SK-N-SH treated with all-trans-retinoic acid at 6 μM for 48 hours (cell line): ENCODE data around the gene IPO5.

Experiments used
- ATAC-seq: fragments of 200-7000 bp; cut with Tn5 transposase; 3 replicates; pipeline ENCODE4 v1.9.1; 2020; ENCODE audit warnings: mild to moderate bottlenecking, moderate library complexity
- BACH2 ChIP-seq: fragments of 250-450 bp; sonication (Bioruptor Pico); IDR thresholded peaks from 2 replicates; pipeline ENCODE4 v1.9.0; 2021; ENCODE audit warnings: mild to moderate bottlenecking, borderline replicate concordance
- CREB5 ChIP-seq: fragments of 250-450 bp; sonication (Bioruptor Pico); IDR thresholded peaks from 2 replicates; pipeline ENCODE4 v1.5.1; 2020; ENCODE audit warnings: low read depth, mild to moderate bottlenecking, moderate library complexity
- CSDC2 ChIP-seq: fragments of 250-450 bp; sonication (Bioruptor Pico); IDR thresholded peaks from 2 replicates; pipeline ENCODE4 v1.5.0; 2020; ENCODE audit warnings: mild to moderate bottlenecking, moderate library complexity
- CSRNP3 ChIP-seq: fragments of 250-450 bp; sonication (Bioruptor Pico); IDR thresholded peaks from 2 replicates; pipeline ENCODE4 v1.5.1; 2021; ENCODE audit warnings: mild to moderate bottlenecking, moderate library complexity
- ESRRG ChIP-seq: fragments of 250-450 bp; sonication (Bioruptor Pico); IDR thresholded peaks from 2 replicates; pipeline ENCODE4 v1.6.1; 2021; ENCODE audit warnings: mild to moderate bottlenecking
- GLIS3 ChIP-seq: fragments of 250-450 bp; sonication (Bioruptor Pico); IDR thresholded peaks from 2 replicates; pipeline ENCODE4 v1.5.0; 2020; ENCODE audit warnings: mild to moderate bottlenecking, moderate library complexity
- ISL1 ChIP-seq: fragments of 250-450 bp; sonication (Bioruptor Pico); IDR thresholded peaks from 2 replicates; pipeline ENCODE4 v2.1.2; 2022; ENCODE audit warnings: mild to moderate bottlenecking, moderate library complexity
- OSR1 ChIP-seq: fragments of 250-450 bp; sonication (Bioruptor Pico); IDR thresholded peaks from 2 replicates; pipeline ENCODE4 v1.8.0; 2022; ENCODE audit warnings: moderate library complexity, mild to moderate bottlenecking, inconsistent platforms
- POU6F1 ChIP-seq: fragments of 250-450 bp; sonication (Bioruptor Pico); IDR thresholded peaks from 2 replicates; pipeline ENCODE4 v1.8.0; 2021; ENCODE audit warnings: low read depth, mild to moderate bottlenecking, moderate library complexity, borderline replicate concordance
- PPARA ChIP-seq: fragments of 250-450 bp; sonication (Bioruptor Pico); IDR thresholded peaks from 2 replicates; pipeline ENCODE4 v1.5.0; 2020; ENCODE audit warnings: mild to moderate bottlenecking, borderline replicate concordance
- RARB ChIP-seq: fragments of 250-450 bp; sonication (Bioruptor Pico); IDR thresholded peaks from 2 replicates; pipeline ENCODE4 v1.8.0; 2021; ENCODE audit warnings: mild to moderate bottlenecking, moderate library complexity
- TCF4 ChIP-seq: fragments of 250-450 bp; sonication (Bioruptor Pico); IDR thresholded peaks from 2 replicates; pipeline ENCODE4 v1.8.0; 2021; ENCODE audit warnings: mild to moderate bottlenecking, moderate library complexity, borderline replicate concordance
- TOX ChIP-seq: fragments of 250-450 bp; sonication (Bioruptor Pico); IDR thresholded peaks from 2 replicates; pipeline ENCODE4 v1.8.0; 2021; ENCODE audit warnings: mild to moderate bottlenecking, moderate library complexity, borderline replicate concordance
- ZC3H10 ChIP-seq: fragments of 250-450 bp; sonication (Bioruptor Pico); IDR thresholded peaks from 2 replicates; pipeline ENCODE4 v1.5.1; 2021; ENCODE audit warnings: mild to moderate bottlenecking, moderate library complexity
- ZFP3 ChIP-seq: fragments of 250-450 bp; sonication (Bioruptor Pico); IDR thresholded peaks from 2 replicates; pipeline ENCODE4 v1.5.0; 2020; ENCODE audit warnings: mild to moderate bottlenecking, moderate library complexity
- ZFP30 ChIP-seq: fragments of 450-650 bp; formaldehyde crosslinking; IDR thresholded peaks from 2 replicates; pipeline ENCODE4 v1.5.0; 2022; ENCODE audit warnings: mild to moderate bottlenecking, moderate library complexity
- ZNF565 ChIP-seq: fragments of 450-650 bp; formaldehyde crosslinking; conservative IDR thresholded peaks from 2 replicates; pipeline ENCODE4 v1.5.0; 2020; ENCODE audit warnings: low read depth, mild to moderate bottlenecking, moderate library complexity
- ZNF70 ChIP-seq: fragments of 450-650 bp; formaldehyde crosslinking; IDR thresholded peaks from 2 replicates; pipeline ENCODE4 v1.5.0; 2020; ENCODE audit warnings: mild to moderate bottlenecking, moderate library complexity
- ZNF8 ChIP-seq: fragments of 450-650 bp; formaldehyde crosslinking; IDR thresholded peaks from 2 replicates; pipeline ENCODE4 v1.5.0; 2020; ENCODE audit warnings: mild to moderate bottlenecking, moderate library complexity

The IPO5 gene

DNA sequence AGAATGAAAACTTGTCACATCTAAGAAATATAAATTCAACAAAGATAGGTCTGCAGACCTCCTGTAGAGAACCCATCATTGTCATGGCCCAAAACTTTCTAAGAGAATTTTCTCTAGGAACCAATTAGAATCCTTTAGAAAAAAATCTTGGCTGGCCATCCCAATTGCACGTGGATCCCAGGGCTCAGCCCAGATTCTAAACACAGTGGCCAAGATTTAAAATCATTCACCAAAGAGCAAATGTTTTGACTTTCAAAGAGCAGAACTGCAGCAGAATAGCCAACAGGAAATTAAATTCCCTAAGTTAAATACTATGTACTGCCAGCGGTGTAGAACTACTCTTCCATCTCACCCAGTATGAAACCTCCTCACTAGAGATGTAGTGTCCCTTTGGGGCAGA is 21.3 kb downstream of the IPO5 start:
- TF ChIP-seq PPARA (no peak), BACH2 (CRISPR knock-in tag) (no peak), OSR1 (CRISPR knock-in tag) (no peak), ISL1 (CRISPR knock-in tag) (no peak), CSDC2 (no peak)
- no peak for ATAC-seq

GRCh38 chr13:97975280-97975847 is 21.9 kb downstream of the IPO5 start:
- ATAC-seq: no peak
- TF ChIP-seq ZFP3 (CRISPR knock-in tag) (no peak), RARB (CRISPR knock-in tag) (no peak), TCF4 (CRISPR knock-in tag) (no peak), CSDC2 (no peak), ZNF70 (no peak), ZNF8 (CRISPR knock-in tag) (no peak)
- TF ChIP-seq, all 23 proteins: peak for 0

- TF ChIP-seq ZFP3 (CRISPR knock-in tag): no peak
- 0 out of 2 replicates have a peak, but pooled peaks have one; percentile 41 for TF ChIP-seq CSDC2
- ATAC-seq: peak; percentile 91
These were observed 22.6 kb downstream of the IPO5 start for GRCh38 chr13:97975848-97976609.

DNA sequence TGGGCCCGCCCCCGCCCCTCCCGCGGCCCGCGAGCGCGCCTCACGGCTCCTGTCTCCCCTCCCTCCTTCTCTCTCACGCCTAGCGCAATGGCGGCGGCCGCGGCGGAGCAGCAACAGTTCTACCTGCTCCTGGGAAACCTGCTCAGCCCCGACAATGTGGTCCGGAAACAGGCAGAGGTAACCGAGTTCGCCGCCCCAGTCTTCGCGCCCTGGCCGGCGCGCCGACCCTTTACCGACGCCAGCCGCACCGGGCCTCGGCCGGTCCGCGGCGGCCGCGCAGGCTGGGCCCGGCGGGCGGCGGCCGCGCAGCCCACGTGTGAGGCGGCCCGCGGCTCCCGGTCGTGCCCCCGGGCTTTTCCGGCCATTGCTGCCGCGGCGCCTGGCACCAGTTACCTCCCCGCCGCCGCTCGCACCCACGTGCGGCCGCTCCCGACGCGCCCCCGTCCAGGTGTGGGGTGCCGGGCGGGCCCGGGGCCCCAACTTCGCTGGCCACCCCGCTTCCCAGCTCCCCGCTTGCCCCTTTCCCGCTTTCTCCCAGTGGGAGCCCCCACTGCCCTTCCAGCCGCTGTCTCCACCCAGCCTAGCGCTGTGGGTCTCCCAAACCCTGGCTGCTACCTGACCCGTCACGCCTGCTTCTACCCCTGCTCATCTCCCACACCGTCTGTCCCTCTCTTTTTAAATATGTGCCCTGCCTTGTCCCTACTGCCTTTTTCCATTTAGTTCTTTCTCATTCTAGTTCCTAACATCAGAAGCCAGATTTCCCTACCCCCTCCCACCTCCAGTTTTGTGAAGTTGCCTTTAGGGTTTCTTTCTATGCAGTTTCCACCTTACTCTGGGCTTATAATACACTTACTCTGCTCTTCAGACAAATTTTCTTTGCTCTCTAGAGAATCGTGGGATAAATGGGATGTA is 23.4 kb downstream of the IPO5 start:
- peak; percentile 27 for ATAC-seq
- TF ChIP-seq ESRRG (CRISPR knock-in tag) (no peak), GLIS3 (CRISPR knock-in tag) (no peak), ZNF70 (no peak), CSRNP3 (CRISPR knock-in tag) (no peak), ZFP30 (CRISPR knock-in tag) (no peak)

DNA sequence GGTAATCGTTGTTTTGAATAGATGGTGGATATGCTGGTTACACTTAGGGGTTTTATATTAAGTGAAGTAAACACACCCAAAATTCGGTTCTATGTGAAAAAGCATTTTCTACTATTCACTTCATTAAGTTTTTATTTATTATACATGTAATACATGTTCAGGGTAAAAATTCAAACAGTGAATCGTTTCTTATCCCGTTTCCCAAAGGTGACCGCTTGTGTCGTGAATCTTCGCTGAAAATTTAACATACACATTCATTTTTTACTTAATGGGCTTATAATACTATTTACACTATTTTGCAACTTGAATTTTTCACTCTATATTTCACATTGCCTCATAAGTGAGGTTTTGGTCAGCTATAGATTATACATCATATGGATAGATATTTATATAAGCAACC is 24.5 kb downstream of the IPO5 start:
- no peak for ATAC-seq
- TF ChIP-seq ZNF565: no peak
- TF ChIP-seq ZC3H10 (CRISPR knock-in tag): no peak
- no peak for TF ChIP-seq ZFP30 (CRISPR knock-in tag)
- TF ChIP-seq BACH2 (CRISPR knock-in tag): no peak
- no peak for TF ChIP-seq CREB5 (CRISPR knock-in tag)
- TF ChIP-seq, all 23 proteins: peak for 0

DNA sequence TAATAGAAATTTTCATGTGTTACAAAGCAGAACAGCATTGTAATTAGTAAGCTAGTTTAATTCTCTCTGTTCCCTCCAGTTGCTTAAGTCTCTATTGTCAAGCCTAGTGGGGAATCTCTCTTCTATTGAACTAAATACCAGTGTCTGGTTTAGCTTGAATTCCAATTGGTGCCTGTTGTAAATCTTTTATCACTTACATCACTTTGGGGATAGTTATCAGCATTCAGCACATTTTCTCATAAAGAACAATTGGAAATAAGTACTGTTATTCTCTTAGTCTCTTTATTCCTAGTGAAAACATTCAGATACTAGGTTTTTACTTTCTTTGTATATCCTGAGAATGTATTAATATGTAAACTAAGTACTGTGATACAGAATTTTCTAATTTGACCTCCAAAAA is 25.2 kb downstream of the IPO5 start:
- no peak for TF ChIP-seq CREB5 (CRISPR knock-in tag)
- no peak for TF ChIP-seq ZFP30 (CRISPR knock-in tag)
- no peak for TF ChIP-seq BACH2 (CRISPR knock-in tag)
- TF ChIP-seq POU6F1 (CRISPR knock-in tag): no peak
- no peak for TF ChIP-seq TOX

More for the DNA sequence above, 25.2 kb downstream of the IPO5 start:
- ATAC-seq: no peak
